ENCODE results near the gene INSIG2. TPM values are rescaled to one million over a fixed set of nuclear protein-coding genes. Genes with fewer than 3 reads are reported as not detected.

INSIG2 gene
- total and polyA plus RNA-seq, 9 of the 15 experiments (the other 6 are each of a cell fraction or from before 2014, with no cell fraction given): 1.5 to 34.2 (median 6.4) TPM

GRCh38 chr2:118088051-118089024, at the start of gene INSIG2 (continued):
- peak; percentile 35 for TF ChIP-seq RBBP5 (IDR thresholded peaks at IDR 0.05; ENCODE audit: borderline replicate concordance, insufficient read depth, low read length, poor library complexity, severe bottlenecking)
- TF ChIP-seq SAP30 (IDR thresholded peaks at IDR 0.05; ENCODE audit: borderline replicate concordance, insufficient read depth, low read depth, low read length, poor library complexity, severe bottlenecking): peak; percentile 32
- no peak for TF ChIP-seq HDAC3 (IDR thresholded peaks at IDR 0.05; ENCODE audit: borderline replicate concordance, partially characterized antibody)
- 0 out of 2 replicates have a peak, but pooled peaks have one; percentile 47 for TF ChIP-seq NFE2 (IDR thresholded peaks at IDR 0.05; ENCODE audit: low read depth)
- no peak for TF ChIP-seq RBM34 (IDR thresholded peaks at IDR 0.05; ENCODE audit: borderline replicate concordance, insufficient read depth, low read length)
- no peak for TF ChIP-seq ZNF76 (CRISPR knock-in tag; IDR thresholded peaks at IDR 0.05; ENCODE audit: borderline replicate concordance)
- no peak for TF ChIP-seq TARDBP (IDR thresholded peaks at IDR 0.05)
- no peak for TF ChIP-seq KDM4B (IDR thresholded peaks at IDR 0.05; ENCODE audit: borderline replicate concordance in 2 of 2, low read depth in 1 of 2)
- no peak for TF ChIP-seq NCOA2 (IDR thresholded peaks at IDR 0.05; ENCODE audit: partially characterized antibody in 2 of 2)
- TF ChIP-seq THAP7 (CRISPR knock-in tag; IDR thresholded peaks at IDR 0.05): no peak
- TF ChIP-seq ZFX (CRISPR knock-in tag; IDR thresholded peaks at IDR 0.05): peak; percentile 71
- no peak for TF ChIP-seq JUN (IDR thresholded peaks at IDR 0.05; ENCODE audit: borderline replicate concordance, low read depth, low read length)
- no peak for TF ChIP-seq JUN (CRISPR knock-in tag; IDR thresholded peaks at IDR 0.05; ENCODE audit: borderline replicate concordance)
- TF ChIP-seq CBX5 (IDR thresholded peaks at IDR 0.05; ENCODE audit: borderline replicate concordance, low read depth): no peak
- TF ChIP-seq KDM5B (IDR thresholded peaks at IDR 0.05; ENCODE audit: insufficient replicate concordance, low read depth, low read length): peak; percentile 62
- no peak; the same call in 1 of the 2 replicates for TF ChIP-seq MYNN (IDR thresholded peaks at IDR 0.05)
- TF ChIP-seq MYNN (CRISPR knock-in tag; IDR thresholded peaks at IDR 0.05): no peak
- no peak for TF ChIP-seq CHCHD3 (CRISPR knock-in tag; IDR thresholded peaks at IDR 0.05)
- peak; percentile 53; the same call in 1 of the 2 replicates for TF ChIP-seq L3MBTL2 (IDR thresholded peaks at IDR 0.05)
- TF ChIP-seq, protein P1, sequence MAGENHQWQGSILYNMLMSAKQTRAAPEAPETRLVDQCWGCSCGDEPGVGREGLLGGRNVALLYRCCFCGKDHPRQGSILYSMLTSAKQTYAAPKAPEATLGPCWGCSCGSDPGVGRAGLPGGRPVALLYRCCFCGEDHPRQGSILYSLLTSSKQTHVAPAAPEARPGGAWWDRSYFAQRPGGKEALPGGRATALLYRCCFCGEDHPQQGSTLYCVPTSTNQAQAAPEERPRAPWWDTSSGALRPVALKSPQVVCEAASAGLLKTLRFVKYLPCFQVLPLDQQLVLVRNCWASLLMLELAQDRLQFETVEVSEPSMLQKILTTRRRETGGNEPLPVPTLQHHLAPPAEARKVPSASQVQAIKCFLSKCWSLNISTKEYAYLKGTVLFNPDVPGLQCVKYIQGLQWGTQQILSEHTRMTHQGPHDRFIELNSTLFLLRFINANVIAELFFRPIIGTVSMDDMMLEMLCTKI (IDR thresholded peaks at IDR 0.05; ENCODE audit: partially characterized antibody): no peak
- TF ChIP-seq AFF4 (CRISPR knock-in tag; IDR thresholded peaks at IDR 0.05): no peak
